H1 (cell line): ENCODE data around the gene SUCLG2. TPM values are rescaled to one million over a fixed set of nuclear protein-coding genes. Genes with fewer than 3 reads are reported as not detected.

Experiments
- ATF3 ChIP-seq: IDR thresholded peaks from 2 replicates; pipeline ENCODE4 v1.6.1; 2011; ENCODE audit warnings: low read depth, mild to moderate bottlenecking, low read length; ENCODE audit not compliant: insufficient read depth
- BRCA1 ChIP-seq: IDR thresholded peaks from 2 replicates; pipeline ENCODE4 v1.6.1; 2012; ENCODE audit warnings: low read depth, low read length, improper control_type of control experiment
- RFX5 ChIP-seq: IDR thresholded peaks from 2 replicates; pipeline ENCODE4 v1.6.1; 2011; ENCODE audit warnings: low read depth, low read length, improper control_type of control experiment, borderline replicate concordance
- SP4 ChIP-seq: IDR thresholded peaks from 2 replicates; pipeline ENCODE4 v1.6.1; 2012; ENCODE audit warnings: low read length, inconsistent platforms
- TAF7 ChIP-seq: optimal IDR thresholded peaks from 2 replicates; pipeline ENCODE3; 2011; ENCODE audit warnings: low read depth, mild to moderate bottlenecking, inconsistent platforms, low read length, moderate library complexity, borderline replicate concordance
- polyA plus RNA-seq, 7 experiments: library from polyadenylated mRNA; depleted of rRNA in 3 of 7; stranded (reverse) in 5 of 7; unstranded in 2 of 7; fragments of >200 nt in 5 of 7; fragments of 200-250 nt in 2 of 7; gene quantifications; 1 replicate in 5 of 7; 2 replicates in 1 of 7; 4 replicates in 1 of 7; pipeline versions ENCODE4 v1.2.1 to v1.2.3, GENCODE V29; 2011 to 2013; ENCODE audit warnings: missing spikeins in 2 of 7, mixed read lengths in 2 of 7
- total RNA-seq: library from RNA; stranded (reverse); fragmentation: NEBNext Ultra II Directional; extraction: Animal tissue kit (Norgen Biotek cat#: 25700); gene quantifications from 2 replicates; pipeline ENCODE4 v1.2.1, GENCODE V29; 2021
- TF ChIP-seq, protein P1 (sequence below): IDR thresholded peaks from 2 replicates; pipeline ENCODE4 v1.6.1; 2012; ENCODE audit warnings: inconsistent platforms

The SUCLG2 gene
- total and polyA plus RNA-seq, 2 of the 8 experiments (the other 6 are each of a cell fraction or from before 2014, with no cell fraction given): 12.9 to 46.2 TPM

GRCh38 chr3:67461667-67462142 lies 192.7 kb downstream of the SUCLG2 start (continued):
- TF ChIP-seq ATF3 (no peak), SP4 (no peak), TAF7 (no peak), RFX5 (no peak), BRCA1 (no peak)
- TF ChIP-seq, protein P1, sequence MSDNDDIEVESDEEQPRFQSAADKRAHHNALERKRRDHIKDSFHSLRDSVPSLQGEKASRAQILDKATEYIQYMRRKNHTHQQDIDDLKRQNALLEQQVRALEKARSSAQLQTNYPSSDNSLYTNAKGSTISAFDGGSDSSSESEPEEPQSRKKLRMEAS: no peak
